Esophagus (tissue), 2 donors: ENCODE measurements around the gene MFSD11. TPM values are rescaled to one million over a fixed set of nuclear protein-coding genes. Genes with fewer than 3 reads are reported as not detected.
"Not testable (repeated sequence)": the region's sequence is repeated elsewhere in the genome, so short reads cannot be mapped to it uniquely, and the experiment has no call there.

ENCODE experiments used
- H3K27ac ChIP-seq, 2 donors: one replicate each; pipeline ENCODE4 v1.5.1; 2013; ENCODE audit warnings: low read depth in 2 of 2, mild to moderate bottlenecking in 2 of 2, inconsistent platforms in 1 of 2, low read length in 1 of 2, moderate library complexity in 1 of 2
- H3K27me3 ChIP-seq, 2 donors: one replicate each; pipeline ENCODE4 v1.6.1; 2013; ENCODE audit warnings: low read length in 2 of 2, control low read depth in 1 of 2, mild to moderate bottlenecking in 1 of 2; ENCODE audit not compliant: insufficient read depth in 2 of 2, control insufficient read depth in 1 of 2
- H3K36me3 ChIP-seq, 2 donors: one replicate each; pipeline ENCODE4 v1.6.1; 2013; ENCODE audit warnings: low read length in 1 of 2; ENCODE audit not compliant: control insufficient read depth in 2 of 2, insufficient read depth in 2 of 2
- H3K4me1 ChIP-seq, 2 donors: one replicate each; pipeline ENCODE4 v1.6.1; 2013; ENCODE audit warnings: low read length in 1 of 2; ENCODE audit not compliant: control insufficient read depth in 2 of 2, insufficient read depth in 2 of 2
- H3K4me3 ChIP-seq, 2 donors: one replicate each; pipeline ENCODE4 v1.5.1; 2013; ENCODE audit warnings: low read length in 2 of 2, mild to moderate bottlenecking in 2 of 2, low read depth in 1 of 2, moderate library complexity in 1 of 2
- H3K9me3 ChIP-seq, 2 donors: one replicate each; pipeline ENCODE4 v1.6.1; 2013; ENCODE audit warnings: mild to moderate bottlenecking in 2 of 2, low read depth in 1 of 2, low read length in 1 of 2, moderate library complexity in 1 of 2; ENCODE audit not compliant: control insufficient read depth in 2 of 2, insufficient read depth in 1 of 2
- WGBS, 2 donors: extraction: QIAGEN DNeasy Blood & Tissue Kit; methylation state at CpG; one replicate each; pipeline ENCODE4 v1.1.7; 2013; 5-methylcytosine and 5-hydroxymethylcytosine counted together
- polyA plus RNA-seq, 2 donors: library from polyadenylated mRNA; stranded (reverse); fragments of 200-250 nt; gene quantifications; one replicate each; pipeline ENCODE4 v1.2.3, GENCODE V29; 2013
- donor health status: healthy with polysubstance abuse.
- donor health status: Bipolar disorder and iron deficiency.

Gene MFSD11
- polyA plus RNA-seq, 2 donors: 11.3 to 15.4 TPM

DNA sequence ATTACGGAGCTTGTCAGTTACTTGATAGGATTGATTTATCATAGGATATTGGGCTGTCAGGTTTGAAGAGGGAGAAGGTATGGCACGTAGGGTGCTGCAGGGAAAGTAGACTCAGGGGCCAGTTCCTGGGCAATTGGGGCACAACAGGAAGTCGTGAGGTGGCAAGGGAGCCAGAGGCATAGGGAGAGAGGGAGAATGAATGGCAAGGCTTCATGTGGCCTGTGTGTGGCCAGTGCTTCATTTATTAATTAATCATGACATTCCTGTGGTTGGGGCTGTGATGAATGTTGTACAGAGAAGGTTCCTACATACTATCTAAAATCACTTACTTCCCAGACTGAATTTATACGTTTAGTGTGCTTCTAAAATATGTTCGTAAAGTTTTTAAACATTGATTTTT is 19.3 kb downstream of the MFSD11 start:
- Histone ChIP-seq H3K27me3 (no peaks in the 10 kb centered on the region), H3K4me1 (no peaks in the 10 kb centered on the region), H3K36me3 (no peaks in the 10 kb centered on the region), H3K4me3 (no peak overlapping the region), H3K27ac (no peak overlapping the region), H3K9me3 (no peaks in the 10 kb centered on the region)
- WGBS, 2 donors: 93 to 95% methylated on average over 5 of the region's 5 CpGs

DNA sequence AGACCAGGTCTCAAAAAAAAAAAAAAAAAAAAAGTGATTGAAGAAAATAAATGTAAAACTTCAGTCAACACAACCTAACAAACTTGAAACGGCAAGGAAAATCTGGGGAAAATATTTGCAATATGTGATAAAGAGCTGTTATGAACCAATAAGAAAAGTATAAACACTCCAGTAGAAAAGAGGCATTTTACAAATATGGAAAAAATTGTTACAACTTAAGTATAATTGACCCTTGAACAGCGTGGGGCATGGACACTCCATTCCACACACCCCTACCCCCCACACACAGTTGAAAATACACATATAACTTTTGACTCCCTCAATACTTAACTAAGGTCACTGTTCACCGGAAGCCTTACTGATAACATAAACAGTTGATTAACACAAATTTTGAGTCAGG is 20.7 kb downstream of the MFSD11 start:
- WGBS, 2 donors: 98 to 99% methylated on average over 3 of the region's 3 CpGs
- Histone ChIP-seq H3K36me3 (no peaks in the 10 kb centered on the region), H3K4me3 (no peak overlapping the region), H3K9me3 (no peaks in the 10 kb centered on the region), H3K27me3 (no peaks in the 10 kb centered on the region), H3K27ac (no peak overlapping the region), H3K4me1 (no peaks in the 10 kb centered on the region)

DNA sequence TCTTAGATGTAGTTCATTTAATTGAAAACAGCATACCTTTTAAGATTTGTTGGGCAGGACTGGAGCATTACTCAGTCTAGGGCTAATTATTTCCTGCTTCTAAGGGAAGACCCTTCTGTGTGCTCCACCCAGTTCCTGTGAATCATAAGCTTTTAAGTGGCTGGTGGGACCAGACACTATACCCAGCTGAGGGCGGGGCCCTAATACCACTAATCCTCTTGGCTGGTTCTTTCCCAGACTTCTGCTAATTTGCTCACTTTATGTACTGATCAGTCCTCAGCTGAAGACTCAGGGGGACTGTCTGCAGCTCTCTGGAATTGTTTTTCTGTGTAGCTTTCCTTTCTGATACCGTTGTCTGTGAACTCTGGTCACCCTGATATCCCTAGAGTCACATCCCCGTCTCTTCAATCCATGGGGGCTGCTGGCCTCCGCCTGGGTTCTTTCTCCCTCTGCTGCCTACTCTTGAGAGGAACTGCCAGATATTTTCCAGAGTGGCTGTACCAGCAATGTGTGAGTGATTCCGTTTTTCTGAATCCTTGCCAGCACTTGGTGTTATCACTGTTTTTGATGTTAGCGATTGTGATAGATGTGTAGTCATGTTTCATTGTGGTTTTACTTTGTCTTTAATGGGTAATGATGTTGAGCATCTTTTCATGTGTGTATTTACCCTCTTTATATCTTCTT is 35.1 kb downstream of the MFSD11 start:
- Histone ChIP-seq H3K27ac (peak overlapping the region; percentile 77 to 84), H3K27me3 (no peaks in the 10 kb centered on the region), H3K9me3 (no peaks in the 10 kb centered on the region), H3K36me3 (peaks cover 3 to 9% of the 10 kb centered on the region in 2 donors), H3K4me1 (no peaks in the 10 kb centered on the region), H3K4me3 (no peak overlapping the region)
- WGBS, 2 donors: 25 to 45% methylated on average over 6 of the region's 6 CpGs

DNA sequence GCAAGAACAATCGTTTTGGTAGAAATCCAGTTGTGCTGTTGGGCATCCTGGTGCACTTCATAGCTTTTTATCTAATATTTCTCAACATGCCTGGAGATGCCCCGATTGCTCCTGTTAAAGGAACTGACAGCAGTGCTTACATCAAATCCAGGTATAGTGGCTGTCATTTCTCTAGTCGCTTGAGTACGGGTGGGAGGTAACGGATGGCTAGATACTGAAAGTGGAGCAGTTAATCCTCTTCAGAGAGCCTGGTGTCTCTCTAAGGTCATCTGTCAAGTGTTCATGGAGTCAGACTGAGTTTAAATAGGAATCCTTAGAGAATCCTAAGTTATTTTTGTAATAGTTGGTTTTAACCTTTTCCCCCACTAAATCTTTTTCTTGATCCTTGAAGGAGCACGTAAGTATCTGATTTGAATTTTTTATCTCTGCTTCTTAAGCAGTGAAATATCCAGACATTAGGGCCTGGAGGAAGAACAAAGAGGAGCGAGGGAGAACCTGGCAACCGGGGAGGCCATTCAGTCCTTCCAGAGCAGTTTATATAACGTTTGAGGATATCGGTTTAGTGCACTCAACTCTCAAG is 37.2 kb downstream of the MFSD11 start:
- peak overlapping the region; percentile 18 to 22 for H3K27ac ChIP-seq

DNA sequence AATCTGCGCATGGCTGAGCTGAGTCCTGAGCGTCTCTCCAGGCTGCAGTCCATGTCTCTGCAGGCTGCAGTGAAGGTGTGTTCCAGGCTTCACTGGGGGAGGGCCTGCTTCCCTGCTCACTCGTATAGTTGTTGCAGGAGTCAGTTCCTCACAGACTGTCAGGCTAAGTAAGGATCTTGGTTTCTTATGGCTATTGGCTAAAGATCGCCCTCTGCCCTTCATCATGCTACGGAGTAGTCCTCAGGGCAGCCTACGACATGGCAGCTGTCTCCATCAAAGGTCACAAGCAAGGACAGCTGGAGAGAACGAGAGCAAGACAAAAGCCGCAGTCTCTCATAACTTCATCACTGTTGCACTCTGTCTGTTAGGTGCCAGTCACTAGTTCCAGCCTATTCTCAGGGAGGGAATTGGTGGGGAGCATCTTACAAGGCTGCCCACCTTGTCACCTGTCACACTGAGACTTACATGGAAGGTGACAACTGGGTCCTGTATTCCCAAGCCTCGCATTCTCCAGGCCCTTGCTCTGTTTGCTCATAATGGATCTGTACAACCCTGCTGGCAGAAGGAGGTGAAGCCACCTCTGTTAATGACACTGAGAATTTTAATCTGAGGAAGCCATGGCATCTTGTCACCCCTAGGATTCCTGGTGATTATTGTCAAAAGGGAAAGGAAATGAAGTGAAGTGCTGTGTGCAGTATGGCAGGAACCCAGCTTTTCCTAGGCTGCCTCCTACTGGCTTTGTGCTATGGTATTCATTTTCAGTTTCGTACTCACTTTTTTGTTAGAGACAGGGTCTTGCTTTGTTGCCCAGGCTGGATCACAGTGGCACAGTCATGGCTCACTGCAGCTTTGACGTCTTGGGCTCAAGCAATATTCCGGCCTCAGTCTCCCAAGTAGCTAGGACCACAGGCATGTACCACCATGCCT is 43.4 kb downstream of the MFSD11 start:
- no peaks in the 10 kb centered on the region for H3K4me1 ChIP-seq
- H3K27me3 ChIP-seq: no peaks in the 10 kb centered on the region
- peaks cover 0 to 15% of the 10 kb centered on the region in 2 donors for H3K36me3 ChIP-seq
- no peak overlapping the region for H3K27ac ChIP-seq
- 89 to 92% methylated on average over 12 of the region's 12 CpGs for WGBS, 2 donors
- no peaks in the 10 kb centered on the region for H3K9me3 ChIP-seq
- H3K4me3 ChIP-seq: no peak overlapping the region

More for the DNA sequence above, 37.2 kb downstream of the MFSD11 start:
- Histone ChIP-seq H3K4me3 (no peak overlapping the region), H3K27me3 (no peaks in the 10 kb centered on the region), H3K4me1 (no peaks in the 10 kb centered on the region), H3K9me3 (no peaks in the 10 kb centered on the region), H3K36me3 (peaks cover 3 to 15% of the 10 kb centered on the region in 2 donors)
- WGBS, 2 donors: 59 to 61% methylated on average over 10 of the region's 10 CpGs

DNA sequence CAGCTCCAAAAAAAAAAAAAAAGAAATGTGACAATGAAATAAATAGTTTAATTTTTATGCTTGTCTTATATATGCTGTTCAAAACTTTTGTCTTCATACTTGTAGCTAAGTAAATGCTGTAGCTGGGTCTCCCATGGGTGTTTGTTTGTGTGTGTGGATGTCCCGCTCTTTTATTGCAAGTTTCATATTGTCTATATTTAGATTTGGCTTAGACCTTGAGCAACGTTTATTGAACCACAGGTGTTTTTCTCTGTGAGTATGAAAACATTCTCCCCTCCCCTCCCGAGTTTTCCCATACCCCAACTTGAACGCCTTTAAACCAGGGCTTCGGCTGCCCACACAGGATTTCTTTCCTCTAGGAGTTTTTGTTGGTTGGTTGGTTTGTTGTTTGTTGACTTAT is 45.2 kb downstream of the MFSD11 start:
- H3K4me3 ChIP-seq: no peak overlapping the region
- H3K27ac ChIP-seq: no peak overlapping the region
- no peaks in the 10 kb centered on the region for H3K9me3 ChIP-seq
- no peaks in the 10 kb centered on the region for H3K27me3 ChIP-seq
- H3K4me1 ChIP-seq: no peaks in the 10 kb centered on the region
- H3K36me3 ChIP-seq: peaks cover 0 to 10% of the 10 kb centered on the region in 2 donors
- WGBS, 2 donors: 79 to 80% methylated on average over 5 of the region's 5 CpGs

DNA sequence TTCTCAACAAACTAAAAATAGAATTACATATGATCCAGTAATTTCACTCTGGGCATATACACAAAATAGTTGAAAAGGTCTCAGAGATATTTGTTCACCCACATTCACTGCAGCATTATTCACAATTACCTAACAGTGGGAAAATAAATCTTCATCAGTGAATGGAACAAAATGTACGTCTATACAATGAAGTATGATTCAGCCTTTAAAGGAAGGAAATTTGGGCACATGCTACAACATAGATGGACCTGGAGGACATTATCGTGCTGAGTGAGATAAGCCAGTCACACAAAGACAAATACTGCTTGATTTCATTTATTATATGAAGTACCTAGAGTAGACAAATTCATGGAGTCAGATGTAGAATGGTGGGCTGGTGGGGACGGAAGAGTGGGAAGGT is 47.0 kb downstream of the MFSD11 start:
- Histone ChIP-seq H3K4me3 (no peak overlapping the region), H3K27ac (no peak overlapping the region), H3K9me3 (no peaks in the 10 kb centered on the region), H3K36me3 (peaks cover 0 to 5% of the 10 kb centered on the region in 2 donors), H3K4me1 (no peaks in the 10 kb centered on the region), H3K27me3 (no peaks in the 10 kb centered on the region)
- 64 to 66% methylated on average over 3 of the region's 3 CpGs for WGBS, 2 donors

DNA sequence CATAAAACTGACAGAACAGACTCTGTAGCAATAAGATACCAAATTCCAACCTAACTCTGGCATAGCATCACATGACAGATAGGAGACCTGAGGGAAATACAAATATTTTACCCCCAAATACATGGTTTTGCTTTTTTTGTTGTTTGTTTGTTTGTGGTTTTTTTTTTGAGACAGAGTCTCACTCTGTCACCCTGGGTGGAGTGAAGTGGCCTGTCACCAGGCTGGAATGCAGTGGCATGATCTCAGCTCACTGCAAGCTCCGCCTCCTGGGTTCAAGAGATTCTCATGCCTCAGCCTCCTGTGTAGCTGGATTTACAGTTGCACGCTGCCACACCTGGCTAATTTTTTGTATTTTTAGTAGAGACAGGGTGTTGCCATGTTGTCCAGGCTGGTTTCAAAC is 49.9 kb downstream of the MFSD11 start:
- WGBS, 2 donors: 79 to 86% methylated on average over 2 of the region's 2 CpGs
- H3K4me1 ChIP-seq, H3K9me3 ChIP-seq, H3K4me3 ChIP-seq, H3K27ac ChIP-seq, H3K27me3 ChIP-seq, H3K36me3 ChIP-seq: not testable (repeated sequence)

DNA sequence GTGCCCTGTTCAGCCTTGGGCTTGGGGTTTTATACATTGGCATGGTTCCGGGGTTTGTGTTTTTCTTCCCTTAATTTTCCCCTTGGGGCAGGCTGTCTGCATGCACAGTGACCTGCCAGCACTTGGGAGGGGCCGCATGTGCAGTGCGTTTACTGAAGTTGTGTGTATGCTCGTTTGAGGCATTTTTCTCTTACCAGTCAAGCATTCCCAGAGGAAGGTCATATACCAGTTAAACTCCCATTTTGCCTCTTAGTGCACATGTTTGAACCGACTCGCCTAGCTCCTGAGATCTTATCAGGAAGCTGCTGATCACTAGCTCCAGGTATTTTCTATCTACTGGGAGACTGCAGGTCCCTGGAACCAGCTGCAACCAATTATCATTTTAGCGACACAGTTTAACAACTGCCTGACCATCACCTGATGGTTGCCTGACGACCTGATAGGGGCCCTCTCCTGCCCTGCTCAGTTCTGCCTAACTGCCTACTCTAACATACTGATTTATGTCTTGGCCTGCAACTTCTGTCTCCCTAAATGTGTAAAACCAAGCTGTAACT is 51.4 kb downstream of the MFSD11 start:
- no peaks in the 10 kb centered on the region for H3K27me3 ChIP-seq
- WGBS, 2 donors: 52 to 64% methylated on average over 8 of the region's 8 CpGs
- H3K27ac ChIP-seq: peak overlapping the region in 1 of 2 donors; percentile 18
- H3K4me1 ChIP-seq: peaks cover 0 to 2% of the 10 kb centered on the region in 2 donors
- H3K9me3 ChIP-seq: no peaks in the 10 kb centered on the region
- H3K4me3 ChIP-seq: no peak overlapping the region
- H3K36me3 ChIP-seq: no peaks in the 10 kb centered on the region
